NT2/D1 (cell line): ENCODE data around the gene ADGRL3.

Experiments used
- DNase-seq: peaks from one replicate; pipeline ENCODE4 v3.0.0-alpha.2; 2011; ENCODE audit warnings: low read depth, low spot score
- H3K27me3 ChIP-seq: 2 replicates; pipeline ENCODE4 v1.6.0; 2011; ENCODE audit warnings: mild to moderate bottlenecking; ENCODE audit not compliant: insufficient read length, insufficient read depth
- H3K36me3 ChIP-seq: 2 replicates; pipeline ENCODE4 v1.6.1; 2011; ENCODE audit warnings: mild to moderate bottlenecking, low read length, mixed read lengths; ENCODE audit not compliant: insufficient read depth, insufficient read length
- H3K4me1 ChIP-seq: 2 replicates; pipeline ENCODE4 v1.5.1; 2011; ENCODE audit not compliant: insufficient read depth, insufficient read length
- H3K4me3 ChIP-seq: 2 replicates; pipeline ENCODE4 v1.5.1; 2011; ENCODE audit warnings: low read depth; ENCODE audit not compliant: insufficient read length
- H3K9ac ChIP-seq: 2 replicates; pipeline ENCODE4 v1.6.0; 2011; ENCODE audit warnings: low read depth; ENCODE audit not compliant: insufficient read length
- H3K9me3 ChIP-seq: 2 replicates; pipeline ENCODE4 v1.5.1; 2011; ENCODE audit warnings: mild to moderate bottlenecking, low read length; ENCODE audit not compliant: insufficient read depth
- SUZ12 ChIP-seq: IDR thresholded peaks from 2 replicates; pipeline ENCODE4 v1.6.1; 2011; ENCODE audit not compliant: insufficient read length, insufficient read depth; ENCODE audit errors: extremely low read depth
- YY1 ChIP-seq: IDR thresholded peaks from 2 replicates; pipeline ENCODE4 v1.6.1; 2011; ENCODE audit not compliant: insufficient read length, insufficient read depth
- ZNF274 ChIP-seq: IDR thresholded peaks from 2 replicates; pipeline ENCODE4 v1.6.1; 2011; ENCODE audit warnings: mild to moderate bottlenecking, low read depth, low read length

Gene ADGRL3

GRCh38 chr4:61992351-61992750, 792.2 kb downstream of the ADGRL3 start:
- Histone ChIP-seq H3K9me3 (no peaks in the 10 kb centered on the region), H3K9ac (no peak overlapping the region), H3K36me3 (no peaks in the 10 kb centered on the region), H3K27me3 (no peaks in the 10 kb centered on the region), H3K4me3 (no peak overlapping the region), H3K4me1 (no peaks in the 10 kb centered on the region)
- no peak for DNase-seq
- TF ChIP-seq ZNF274 (no peak), SUZ12 (no peak), YY1 (no peak)

GRCh38 chr4:61994036-61994435, 793.9 kb downstream of the ADGRL3 start:
- no peaks in the 10 kb centered on the region for H3K4me1 ChIP-seq
- no peaks in the 10 kb centered on the region for H3K36me3 ChIP-seq
- TF ChIP-seq ZNF274 (no peak), SUZ12 (no peak)
- H3K9ac ChIP-seq, result no peak overlapping the region
- no peak overlapping the region for H3K4me3 ChIP-seq
- no peaks in the 10 kb centered on the region for H3K9me3 ChIP-seq
- no peak for DNase-seq
- no peaks in the 10 kb centered on the region for H3K27me3 ChIP-seq

- no peak for TF ChIP-seq YY1
- TF ChIP-seq ZNF274, result no peak
- no peak for TF ChIP-seq SUZ12
- Histone ChIP-seq H3K9me3 (no peaks in the 10 kb centered on the region), H3K9ac (no peak overlapping the region), H3K4me1 (no peaks in the 10 kb centered on the region), H3K4me3 (no peak overlapping the region), H3K36me3 (no peaks in the 10 kb centered on the region), H3K27me3 (no peaks in the 10 kb centered on the region)
- no peak for DNase-seq
Measured at GRCh38 chr4:61995717-61996340, 795.7 kb downstream of the ADGRL3 start.

- no peak overlapping the region for H3K4me3 ChIP-seq
- no peak for DNase-seq
- no peaks in the 10 kb centered on the region for H3K27me3 ChIP-seq
- TF ChIP-seq YY1, result no peak
- no peak for TF ChIP-seq ZNF274
- TF ChIP-seq SUZ12, result no peak
- H3K9me3 ChIP-seq, result no peaks in the 10 kb centered on the region
- no peaks in the 10 kb centered on the region for H3K36me3 ChIP-seq
- no peak overlapping the region for H3K9ac ChIP-seq
- no peaks in the 10 kb centered on the region for H3K4me1 ChIP-seq
Measured at GRCh38 chr4:61996943-61997342, 796.8 kb downstream of the ADGRL3 start.

- DNase-seq, result no peak
- no peaks in the 10 kb centered on the region for H3K9me3 ChIP-seq
- no peak overlapping the region for H3K4me3 ChIP-seq
- H3K36me3 ChIP-seq, result no peaks in the 10 kb centered on the region
- no peak overlapping the region for H3K9ac ChIP-seq
- TF ChIP-seq YY1 (no peak), ZNF274 (no peak), SUZ12 (no peak)
- H3K27me3 ChIP-seq, result no peaks in the 10 kb centered on the region
- H3K4me1 ChIP-seq, result no peaks in the 10 kb centered on the region
Measured at GRCh38 chr4:61997831-61998230, 797.7 kb downstream of the ADGRL3 start.

DNA sequence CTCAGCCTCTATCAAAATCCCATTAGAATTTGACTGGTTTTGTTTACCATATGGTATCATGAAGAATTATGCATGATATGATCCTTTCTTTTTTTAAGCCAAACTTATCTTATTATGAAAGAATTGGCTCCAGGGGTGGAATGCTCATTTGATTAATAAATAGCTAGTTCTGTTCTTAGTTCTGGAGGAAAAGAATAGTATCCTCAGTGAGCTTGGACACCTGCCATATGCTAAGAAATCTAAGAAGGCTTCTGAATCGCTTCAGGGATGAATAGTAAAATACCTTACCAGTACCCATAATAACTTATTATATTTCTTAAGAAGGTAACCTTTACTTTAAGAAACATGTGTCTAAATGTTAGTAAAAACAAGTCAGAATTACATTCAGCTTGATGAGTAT, 803.6 kb downstream of the ADGRL3 start:
- H3K9me3 ChIP-seq, result no peaks in the 10 kb centered on the region
- H3K27me3 ChIP-seq, result no peaks in the 10 kb centered on the region
- no peak for DNase-seq
- no peaks in the 10 kb centered on the region for H3K4me1 ChIP-seq
- TF ChIP-seq YY1 (no peak), SUZ12 (no peak), ZNF274 (no peak)
- H3K9ac ChIP-seq, result no peak overlapping the region
- H3K36me3 ChIP-seq, result no peaks in the 10 kb centered on the region
- no peak overlapping the region for H3K4me3 ChIP-seq

DNA sequence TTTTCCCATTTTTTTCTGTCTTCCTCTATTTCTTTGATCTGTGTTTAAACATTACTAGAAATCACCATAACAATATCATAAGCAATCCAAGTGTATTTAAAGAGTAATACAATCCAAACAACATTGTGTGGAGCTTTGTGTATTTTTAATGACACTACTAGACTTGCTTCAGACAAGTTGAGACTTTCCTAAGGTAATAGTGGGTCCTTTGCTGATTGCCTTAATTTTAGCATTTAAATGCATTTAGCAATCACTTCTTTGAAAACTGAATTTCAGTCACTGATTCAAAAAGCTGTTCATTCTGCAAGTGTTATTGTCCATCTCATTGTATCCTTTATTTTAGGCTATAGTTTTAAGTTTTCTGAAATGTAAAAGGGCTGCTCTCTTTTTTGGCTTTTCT, 804.8 kb downstream of the ADGRL3 start:
- H3K9me3 ChIP-seq, result no peaks in the 10 kb centered on the region
- no peaks in the 10 kb centered on the region for H3K36me3 ChIP-seq
- no peak overlapping the region for H3K4me3 ChIP-seq
- no peaks in the 10 kb centered on the region for H3K4me1 ChIP-seq
- DNase-seq, result no peak
- no peak for TF ChIP-seq SUZ12
- no peak for TF ChIP-seq YY1
- no peak for TF ChIP-seq ZNF274
- no peak overlapping the region for H3K9ac ChIP-seq
- H3K27me3 ChIP-seq, result no peaks in the 10 kb centered on the region

GRCh38 chr4:62006108-62006507, 806.0 kb downstream of the ADGRL3 start:
- Histone ChIP-seq H3K4me3 (no peak overlapping the region), H3K27me3 (no peaks in the 10 kb centered on the region), H3K4me1 (no peaks in the 10 kb centered on the region), H3K36me3 (no peaks in the 10 kb centered on the region), H3K9me3 (no peaks in the 10 kb centered on the region), H3K9ac (no peak overlapping the region)
- TF ChIP-seq YY1 (no peak), SUZ12 (no peak), ZNF274 (no peak)
- DNase-seq, result no peak
